Activated CD4-positive, CD25-positive, alpha-beta regulatory T cell (primary cell): ENCODE measurements around the gene B3GLCT.

Experiments
- DNase-seq, 4 experiments: peaks; one replicate each; lab custom pipeline; 2025; lab: John Stamatoyannopoulos, UW

Gene B3GLCT

DNA sequence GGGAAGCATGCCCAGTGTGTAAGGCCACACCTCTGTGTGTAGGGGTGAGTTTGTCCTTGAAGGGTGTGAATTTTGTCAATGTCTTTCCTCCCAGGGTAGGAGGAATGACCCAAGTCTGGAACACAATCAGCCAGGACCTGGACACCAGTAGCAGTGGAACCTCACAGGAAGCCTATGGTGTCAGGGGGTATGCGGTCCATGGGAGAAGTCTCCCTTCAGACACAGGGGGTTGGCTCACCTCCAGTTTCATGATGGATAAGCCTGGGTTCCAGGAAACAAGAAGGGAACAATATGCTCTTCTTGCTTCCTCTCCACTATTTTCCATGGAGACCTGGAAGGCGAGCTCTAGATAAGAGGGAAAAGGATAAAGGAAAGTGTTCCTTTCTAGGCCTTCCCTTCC is 23.9 kb downstream of the B3GLCT start:
- no peak for DNase-seq

DNA sequence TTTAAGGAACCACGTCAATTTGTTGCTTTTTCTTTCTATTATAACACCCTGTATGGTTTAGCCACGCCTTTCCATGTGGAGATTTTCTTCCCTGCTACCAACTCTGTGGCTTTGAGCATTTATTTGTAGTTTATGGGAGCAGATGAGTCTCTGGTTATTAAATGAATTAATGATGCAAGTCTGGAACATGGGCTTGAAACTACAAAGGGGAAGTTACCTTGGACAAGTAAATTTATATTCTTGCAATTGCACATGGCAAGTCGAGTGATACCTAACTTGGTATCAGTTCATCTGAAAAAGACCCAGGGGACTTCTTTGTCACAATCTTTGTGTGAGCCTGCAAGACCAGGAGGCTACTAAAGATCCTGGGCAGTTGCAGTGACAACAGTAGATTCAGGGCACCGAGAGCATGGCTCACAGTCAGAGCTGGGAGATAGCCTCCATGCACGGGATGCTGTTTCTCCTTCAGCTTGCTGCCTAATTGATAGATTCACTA is 24.4 kb downstream of the B3GLCT start:
- DNase-seq = no peak

- DNase-seq = no peak
These were observed 25.3 kb downstream of the B3GLCT start for GRCh38 chr13:31224963-31225559.

GRCh38 chr13:31225998-31226675 is 26.4 kb downstream of the B3GLCT start:
- no peak for DNase-seq

DNA sequence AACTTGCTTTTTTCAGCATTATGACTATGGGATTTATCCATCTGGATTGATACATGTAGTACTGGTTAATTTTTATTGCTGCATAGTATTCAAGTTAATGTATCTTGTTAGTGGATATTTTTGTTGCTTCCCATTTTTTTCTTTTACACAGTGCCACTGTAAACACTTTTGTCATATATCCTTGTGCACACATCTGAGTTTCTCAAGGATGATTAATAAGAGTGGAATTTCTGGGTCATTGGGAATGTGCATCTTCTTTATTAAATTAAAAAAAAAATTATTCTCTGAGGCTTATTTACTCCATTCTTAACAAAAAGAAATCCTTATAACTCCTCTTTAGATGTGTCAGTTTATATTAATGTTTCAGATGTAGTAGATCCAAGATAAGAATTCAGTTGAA is 27.3 kb downstream of the B3GLCT start:
- no peak for DNase-seq

GRCh38 chr13:31227870-31228269 is 28.1 kb downstream of the B3GLCT start:
- DNase-seq = no peak

DNA sequence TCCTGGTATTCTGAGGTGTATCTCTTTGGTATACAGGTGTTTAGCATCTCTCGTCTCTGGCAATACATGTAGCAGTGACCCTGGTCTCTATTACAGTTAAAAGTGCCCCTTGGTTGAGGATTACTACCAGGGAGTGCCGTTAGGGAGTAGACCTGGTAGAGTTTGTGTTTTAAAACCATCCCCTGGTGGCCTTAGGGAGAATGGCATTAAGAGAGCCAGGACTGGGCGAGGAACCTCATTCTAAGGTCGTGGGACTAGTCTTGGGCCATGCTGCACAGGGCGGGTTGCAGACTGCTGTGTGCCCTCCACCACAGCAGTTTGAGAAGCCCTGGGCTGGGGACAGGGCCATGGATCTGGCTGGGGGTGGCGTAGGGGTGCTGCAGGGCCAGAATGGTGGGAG is 35.0 kb downstream of the B3GLCT start:
- DNase-seq = no peak

DNA sequence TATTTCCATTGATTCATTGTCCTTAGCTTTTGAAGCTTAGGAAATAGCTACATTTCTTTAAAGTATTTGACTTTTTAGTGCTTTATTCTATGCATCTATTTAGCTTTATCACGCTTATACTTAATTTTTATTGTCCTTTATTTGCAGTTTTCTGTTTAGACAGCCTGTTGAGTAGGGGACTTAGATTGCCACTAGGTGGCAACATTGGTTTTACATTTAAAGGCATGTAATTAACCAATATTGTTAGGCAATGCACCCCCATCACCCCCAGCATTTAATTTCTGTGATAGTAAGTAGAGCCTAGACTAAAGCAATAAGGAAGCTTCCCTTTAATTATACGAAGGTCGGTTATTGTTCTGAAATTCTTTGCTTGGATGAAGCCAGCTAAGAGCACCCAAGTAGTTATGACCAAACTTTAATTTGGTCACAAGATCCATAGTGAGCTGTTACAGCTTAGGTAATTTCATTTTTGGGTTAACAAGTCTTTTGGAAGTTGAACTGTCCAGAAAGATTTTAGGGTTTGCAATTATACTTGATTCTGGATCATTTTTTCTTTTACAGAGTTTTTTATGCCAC is 36.5 kb downstream of the B3GLCT start:
- DNase-seq = no peak

DNA sequence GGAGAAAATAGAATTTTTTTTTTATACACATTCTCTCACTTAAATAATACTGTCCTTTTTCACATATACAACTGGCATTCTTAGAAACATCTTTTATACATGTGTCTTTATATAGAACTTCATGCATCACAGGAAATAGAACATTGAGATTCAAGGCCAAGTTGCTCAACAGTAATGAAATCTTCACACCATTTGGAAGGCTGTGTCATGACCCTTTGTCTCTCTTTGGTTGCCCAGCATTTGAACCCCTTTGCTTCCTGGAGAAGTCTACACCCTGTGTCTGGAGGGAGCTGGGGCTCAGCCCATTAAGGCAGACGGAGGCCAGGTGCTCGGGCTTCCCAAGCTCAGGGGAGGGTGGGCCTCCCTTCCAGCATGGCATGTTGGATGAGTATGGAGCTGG is 41.1 kb downstream of the B3GLCT start:
- DNase-seq = no peak

DNA sequence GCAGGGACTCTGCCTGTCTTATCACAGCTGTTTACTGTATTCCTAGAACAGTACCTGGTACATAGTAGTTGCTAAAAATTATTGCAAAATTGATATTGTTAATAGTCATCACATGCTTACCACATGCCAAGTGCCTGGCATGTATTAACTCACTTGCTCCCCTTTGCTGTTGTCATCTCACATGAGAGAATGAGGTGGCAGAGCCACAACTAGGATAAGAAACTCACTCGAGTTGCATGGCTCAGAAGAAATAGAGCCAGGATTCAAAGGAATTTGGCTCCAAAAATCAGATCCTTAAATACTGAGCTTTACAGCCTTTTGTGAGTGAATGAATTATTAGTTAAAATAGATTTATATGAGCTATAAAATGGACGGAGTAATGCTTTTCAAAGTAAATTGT is 42.6 kb downstream of the B3GLCT start:
- DNase-seq = no peak

DNA sequence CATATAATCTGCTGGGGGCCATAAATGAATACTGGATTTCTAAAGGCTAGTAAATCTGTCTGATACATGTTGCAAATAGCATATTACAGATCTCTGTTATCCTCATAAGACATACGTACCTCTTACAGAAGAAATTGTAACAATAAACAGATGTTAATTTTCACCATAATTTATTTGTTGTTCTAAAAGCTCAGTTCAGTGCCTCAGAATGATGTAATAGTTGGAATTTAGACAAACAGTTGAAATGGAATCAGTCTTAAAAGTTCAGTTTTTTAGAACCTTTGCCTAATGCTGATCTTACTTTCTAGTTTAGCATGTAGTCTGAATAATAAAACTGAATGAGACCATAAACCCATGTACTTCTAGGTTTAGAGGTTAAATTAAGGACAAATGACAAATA is 43.1 kb downstream of the B3GLCT start:
- DNase-seq = no peak

DNA sequence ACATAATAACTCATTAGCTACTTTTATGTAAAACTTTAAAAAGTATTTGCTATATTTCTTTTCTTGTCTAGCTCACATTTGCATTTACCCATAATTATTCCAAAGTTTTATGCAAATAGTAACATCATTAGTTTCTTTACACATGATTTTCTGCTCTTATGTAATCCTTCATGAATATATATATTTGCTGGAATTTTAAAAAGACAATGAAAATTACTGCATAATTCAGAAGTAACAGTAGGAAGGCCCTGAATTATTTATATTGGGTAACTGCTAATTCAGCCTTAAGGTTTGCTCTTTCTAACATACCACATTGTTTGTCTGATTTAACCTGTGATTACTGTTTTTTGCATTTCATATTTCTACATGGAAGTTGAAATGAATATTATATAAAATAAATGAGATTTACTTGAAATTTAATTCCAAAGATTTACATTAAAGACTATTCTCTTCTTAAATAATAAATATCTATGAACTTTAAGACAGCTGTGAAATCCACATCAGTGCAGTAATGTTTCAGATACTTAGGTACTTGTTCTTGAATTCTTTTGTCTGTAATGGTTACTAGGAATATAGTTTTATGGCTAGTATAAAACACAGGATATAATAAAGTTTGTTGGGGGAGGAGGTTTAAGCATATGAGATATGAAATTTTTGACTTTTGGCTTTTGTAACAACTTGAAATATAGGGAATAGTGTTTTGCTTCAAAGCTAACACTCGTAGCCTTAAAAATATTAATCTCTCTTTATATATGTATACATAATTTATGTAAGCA is 46.0 kb downstream of the B3GLCT start:
- DNase-seq = no peak

GRCh38 chr13:31246918-31247317 is 47.1 kb downstream of the B3GLCT start:
- DNase-seq = no peak

DNA sequence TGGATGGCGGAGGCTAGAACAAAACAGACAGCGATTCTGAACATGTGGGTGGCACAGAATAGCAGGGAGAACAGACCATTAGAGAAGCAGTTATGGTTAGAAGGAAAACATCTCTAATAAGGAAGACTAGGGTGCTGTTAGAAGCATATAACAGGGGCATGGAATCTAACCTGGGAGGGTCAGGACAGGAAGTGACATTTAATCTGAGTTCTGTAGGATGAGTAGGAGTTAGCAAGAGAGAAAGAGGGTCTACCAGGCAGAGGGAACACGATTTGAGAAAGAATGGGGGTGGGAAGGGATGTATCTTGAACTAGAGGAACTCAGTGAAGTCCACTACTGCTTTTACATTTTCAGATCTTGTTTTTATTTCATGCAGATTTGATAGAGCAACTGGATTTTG is 48.6 kb downstream of the B3GLCT start:
- no peak for DNase-seq

DNA sequence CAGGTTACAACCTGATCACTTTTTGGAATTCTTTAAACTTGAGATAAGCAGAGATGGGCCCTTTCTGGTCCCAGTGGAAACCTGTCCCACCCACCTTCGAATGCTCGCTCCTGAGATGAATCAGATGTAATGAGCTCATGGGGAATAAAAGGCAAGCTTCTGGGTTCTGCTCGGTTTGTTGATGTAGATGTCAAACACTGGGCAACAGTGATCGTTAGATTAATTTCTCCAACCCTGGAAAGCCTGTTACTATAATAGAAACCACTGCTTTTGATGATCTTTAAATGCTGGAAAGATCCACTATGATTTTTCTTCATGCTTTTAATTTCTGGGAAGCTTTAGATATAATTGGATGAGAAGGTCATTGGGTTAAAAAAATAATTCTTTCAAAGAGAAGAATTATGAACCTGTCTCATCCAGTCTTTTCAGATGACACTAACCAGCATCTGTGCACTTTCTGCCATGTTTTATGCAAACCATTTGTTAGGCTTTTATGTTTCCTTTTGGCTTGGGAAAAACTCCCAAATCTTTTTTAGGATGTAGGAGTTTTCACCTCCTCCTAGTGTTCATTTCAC is 49.3 kb downstream of the B3GLCT start:
- no peak for DNase-seq

- no peak for DNase-seq
These were observed 50.7 kb downstream of the B3GLCT start for GRCh38 chr13:31250435-31250834.

DNA sequence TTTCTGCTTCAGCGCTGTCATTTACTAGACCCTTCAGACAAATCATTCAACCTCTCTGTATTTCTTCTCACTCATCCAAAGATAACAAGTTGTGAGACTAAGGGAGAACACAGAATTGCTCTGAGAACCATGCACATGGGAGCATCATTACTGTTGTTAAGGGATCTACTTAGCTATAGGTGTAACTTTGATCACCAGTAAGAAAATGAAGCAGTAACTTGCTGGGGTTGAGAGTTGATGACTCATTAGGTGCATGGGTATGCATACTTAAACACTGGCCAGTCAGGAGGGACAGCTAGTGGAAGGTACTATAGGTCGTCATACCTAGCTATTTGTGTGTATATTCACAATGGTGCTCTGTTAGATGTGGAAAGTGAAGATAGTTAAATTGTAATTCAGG is 61.5 kb downstream of the B3GLCT start:
- DNase-seq = no peak

GRCh38 chr13:31263346-31263745 is 63.6 kb downstream of the B3GLCT start:
- DNase-seq = no peak

DNA sequence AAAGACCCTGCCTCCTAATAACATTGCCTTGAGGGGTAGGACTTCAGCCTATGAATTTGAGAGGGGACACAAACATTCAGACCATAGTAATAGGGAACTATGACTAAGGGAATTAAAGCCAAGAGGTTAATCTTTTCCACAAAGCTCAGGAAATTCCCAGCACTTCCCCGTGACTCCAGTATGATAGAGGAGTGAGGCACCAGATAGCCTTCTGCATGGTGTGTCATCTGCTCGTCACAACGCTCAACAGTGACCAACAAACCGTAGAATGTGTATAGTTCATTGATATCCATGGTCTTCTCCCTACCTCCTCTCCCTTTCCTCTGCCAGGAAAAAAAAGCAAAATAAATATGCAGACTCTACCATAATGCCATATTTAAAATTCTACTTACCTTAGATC is 64.4 kb downstream of the B3GLCT start:
- no peak for DNase-seq

GRCh38 chr13:31267126-31267784 is 67.5 kb downstream of the B3GLCT start:
- no peak for DNase-seq

- DNase-seq = no peak
These were observed 74.6 kb downstream of the B3GLCT start for GRCh38 chr13:31274390-31274789.

DNA sequence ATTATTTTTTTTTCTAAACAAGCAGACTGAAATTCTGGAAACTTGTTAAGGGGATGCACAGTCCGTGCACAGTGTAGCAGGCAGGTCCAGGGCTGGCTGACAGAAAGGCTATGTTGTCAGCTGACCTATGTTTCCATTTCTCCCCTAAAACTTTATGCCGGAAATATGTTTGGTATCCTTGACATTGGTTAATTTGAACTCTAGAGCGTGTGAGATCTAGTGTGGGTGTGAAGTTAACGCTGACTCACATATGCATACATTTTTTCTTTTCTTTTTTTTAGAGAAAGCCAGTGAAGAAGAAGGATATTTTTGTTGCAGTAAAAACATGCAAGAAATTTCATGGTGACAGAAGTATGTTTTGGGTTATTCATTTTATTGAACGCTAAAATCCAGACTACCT is 76.6 kb downstream of the B3GLCT start:
- no peak for DNase-seq
